IPS-NIHi7 (cell line): ENCODE results near the gene CYP2W1.
A peak's percentile ranks its signal among the peaks of the same experiment; 100 is the strongest.

Experiments
- DNase-seq: peaks from one replicate; pipeline ENCODE4 v3.0.0; 2012; ENCODE audit warnings: mixed read lengths; ENCODE audit errors: extremely low spot score

CYP2W1 gene

GRCh38 chr7:966291-967069, 16.5 kb upstream of the CYP2W1 start:
- DNase-seq = no peak

DNA sequence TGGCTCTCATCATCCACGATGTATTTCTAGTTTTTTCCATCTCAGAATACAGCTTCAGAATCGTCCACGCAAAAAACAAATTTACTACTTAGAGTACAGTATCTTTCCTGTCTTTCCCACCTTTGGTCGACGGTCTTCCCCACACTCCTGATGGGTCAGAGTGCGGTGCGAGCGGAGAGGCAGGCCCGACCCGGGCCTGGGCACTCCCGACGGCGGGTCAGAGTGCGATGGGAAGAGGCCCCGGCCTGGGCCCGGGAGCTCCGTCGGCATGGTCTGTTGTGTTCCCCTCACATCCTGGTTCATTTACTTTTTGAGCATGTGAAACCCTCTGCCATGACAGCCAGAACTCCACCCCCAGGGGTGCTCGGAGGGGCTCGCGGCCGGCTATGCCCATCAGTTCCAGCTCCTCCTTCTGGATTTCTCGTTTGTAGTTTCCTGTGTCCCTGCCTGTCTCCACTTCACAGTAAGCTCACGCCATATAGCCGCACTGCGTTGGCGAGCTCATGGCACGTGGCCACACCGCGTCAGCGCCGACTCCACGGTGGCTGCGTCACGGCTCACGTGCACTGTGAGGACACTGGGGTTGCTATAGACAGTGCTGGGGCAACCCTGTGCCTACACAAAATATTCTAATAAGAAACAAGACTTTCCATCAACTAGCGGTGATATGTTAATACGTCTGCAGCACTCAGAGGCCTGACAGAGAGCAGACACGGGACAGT, 15.5 kb upstream of the CYP2W1 start:
- DNase-seq = no peak

- no peak for DNase-seq
These were observed 14.5 kb upstream of the CYP2W1 start for GRCh38 chr7:968205-969105.

DNA sequence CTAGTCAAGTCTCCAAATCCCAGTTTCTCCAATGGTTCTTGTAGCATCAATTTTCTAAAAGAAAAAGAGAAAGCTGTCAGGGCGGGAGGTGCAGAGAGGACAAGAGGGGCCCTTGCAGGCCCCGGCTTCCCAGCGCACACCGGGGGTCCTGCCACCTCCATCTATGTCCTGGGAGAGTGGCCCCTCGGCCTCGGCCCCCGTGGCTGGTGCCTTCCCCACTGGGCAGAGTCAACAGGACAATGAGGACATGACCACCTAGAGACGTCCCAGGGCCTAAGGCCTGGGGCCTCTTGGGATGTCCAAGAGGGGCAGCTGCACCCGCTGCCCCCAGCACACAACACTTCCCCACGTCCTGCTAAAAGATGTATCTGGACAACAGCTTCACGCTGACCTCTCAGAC, 13.6 kb upstream of the CYP2W1 start:
- DNase-seq = no peak

GRCh38 chr7:970744-971143, 12.2 kb upstream of the CYP2W1 start:
- DNase-seq = no peak

DNA sequence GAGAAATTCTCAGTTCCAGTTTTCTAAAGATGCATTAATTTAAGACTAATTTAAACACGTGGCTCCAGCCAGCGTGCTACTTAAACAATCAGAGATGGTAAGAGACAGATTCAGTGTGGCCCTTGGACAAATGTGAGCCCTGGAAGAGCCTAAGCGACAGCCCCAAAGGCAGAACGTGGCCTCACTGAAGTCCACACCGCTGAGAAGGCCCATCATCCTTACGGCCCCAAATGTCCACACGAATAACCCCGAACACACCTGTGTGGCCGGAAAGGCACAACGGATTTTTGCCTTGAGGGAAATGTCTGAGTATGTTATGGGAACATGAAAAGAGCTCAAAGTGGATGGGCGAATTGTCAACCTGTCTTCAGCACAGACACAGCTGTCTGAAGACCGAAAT, 10.9 kb upstream of the CYP2W1 start:
- DNase-seq = no peak

DNA sequence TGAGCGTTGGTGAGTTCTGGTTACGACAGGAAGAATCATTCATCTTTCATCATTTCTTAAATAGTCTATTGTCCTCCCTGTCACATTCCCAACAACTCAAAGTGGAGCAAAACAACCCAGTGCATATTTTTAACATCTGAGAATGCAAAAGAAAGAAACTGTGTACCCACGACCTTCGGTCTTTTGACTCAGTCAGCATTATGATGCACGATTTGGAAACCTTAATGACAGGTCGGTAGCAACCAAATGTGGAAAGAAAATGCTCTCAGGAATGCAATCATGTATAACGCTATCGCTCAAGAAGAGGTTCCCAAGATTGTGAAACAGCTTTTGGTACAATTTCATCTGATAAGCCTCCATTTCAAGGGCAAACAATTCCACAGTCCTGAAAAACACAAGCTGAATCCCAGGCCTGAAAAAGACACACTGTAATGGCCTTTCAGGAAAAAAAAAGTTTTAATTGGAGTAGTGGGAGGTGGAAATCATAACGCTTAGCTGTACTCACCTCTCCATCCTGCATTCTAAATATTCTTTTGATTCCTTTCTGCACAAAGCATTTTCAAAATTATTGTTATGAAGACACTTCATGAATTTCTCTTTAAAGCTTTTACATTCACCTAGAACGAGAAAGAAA, 10.2 kb upstream of the CYP2W1 start:
- no peak for DNase-seq

DNA sequence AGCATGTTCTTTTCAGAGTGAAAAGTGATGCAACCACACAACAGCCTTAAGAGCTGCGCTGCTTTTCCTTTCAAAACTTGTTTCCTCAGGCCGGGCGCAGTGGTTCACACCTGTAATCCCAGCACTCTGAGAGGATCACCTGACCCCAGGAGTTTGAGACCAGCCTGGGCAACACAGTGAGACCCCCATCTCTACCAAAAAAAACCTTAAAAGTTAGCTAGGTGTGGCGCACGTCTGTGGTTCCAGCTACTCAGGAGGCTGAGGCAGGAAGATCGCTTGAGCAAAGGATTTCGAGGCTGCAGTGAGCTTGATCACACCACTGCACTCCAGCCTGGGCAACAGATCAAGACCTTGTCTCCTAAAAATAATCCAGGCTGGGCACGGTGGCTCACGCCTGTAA, 9.7 kb upstream of the CYP2W1 start:
- DNase-seq = no peak

GRCh38 chr7:974172-974571, 8.8 kb upstream of the CYP2W1 start:
- DNase-seq = no peak

- DNase-seq = peak; percentile 95
These were observed 7.9 kb upstream of the CYP2W1 start, which contains the start of gene COX19 for GRCh38 chr7:974820-975681. COX19 (minus strand) TSS chr7:975549; CDS start chr7:975509, 40 bp downstream.

DNA sequence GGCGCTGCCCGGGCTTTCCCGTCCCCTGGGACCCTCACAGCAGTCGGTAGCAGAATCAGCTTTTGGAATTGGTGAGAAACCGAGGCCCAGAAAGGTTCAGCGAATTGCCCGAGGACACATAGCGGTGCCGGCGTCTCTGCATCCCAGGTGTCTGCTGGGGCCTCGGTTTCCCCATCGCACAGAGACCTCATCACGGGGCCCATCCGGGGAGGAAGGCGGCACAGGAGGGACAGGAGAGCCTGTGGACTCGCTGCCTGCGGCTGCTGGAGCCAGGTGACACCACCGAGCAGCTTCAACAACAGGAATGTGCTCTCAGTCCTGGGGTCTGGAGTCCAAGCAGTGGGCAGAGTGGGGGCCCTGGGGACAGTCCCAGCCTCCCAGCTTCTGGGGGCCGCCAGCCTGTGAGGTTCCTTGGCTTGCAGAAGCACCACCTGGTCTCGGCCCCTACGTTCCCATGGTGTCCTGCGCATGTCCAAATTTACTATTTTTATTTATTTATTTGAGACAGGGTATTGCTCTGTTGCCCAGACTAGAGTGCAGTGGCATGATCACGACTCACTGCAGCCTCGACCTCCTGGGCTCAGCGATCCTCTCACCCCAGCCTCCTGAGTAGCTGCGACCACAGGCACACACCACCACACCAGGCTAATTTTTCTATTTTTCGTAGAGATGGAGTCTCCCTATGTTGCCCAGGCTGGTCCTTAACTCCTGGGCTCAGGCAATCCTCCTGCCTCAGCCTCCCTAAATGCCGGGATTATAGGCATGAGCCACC, 7.1 kb upstream of the CYP2W1 start:
- DNase-seq = no peak

GRCh38 chr7:976901-977325, 6.1 kb upstream of the CYP2W1 start:
- no peak for DNase-seq

- DNase-seq = no peak
These were observed 5.5 kb upstream of the CYP2W1 start for GRCh38 chr7:977326-978048.

DNA sequence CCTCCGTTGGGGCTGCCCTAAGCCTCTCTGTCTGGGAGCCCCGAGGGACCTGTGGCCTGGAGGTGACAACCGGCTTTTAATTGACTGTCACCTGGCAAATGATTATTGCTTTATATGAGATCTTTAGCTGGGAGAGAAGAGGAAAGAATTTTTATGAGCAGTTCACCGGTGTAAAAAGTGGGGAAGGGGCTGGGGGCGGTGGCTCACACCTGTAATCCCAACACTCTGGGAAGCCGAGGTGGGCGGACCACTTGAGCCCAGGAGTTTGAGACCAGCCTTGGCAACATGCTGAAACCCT, 5.0 kb upstream of the CYP2W1 start:
- no peak for DNase-seq

DNA sequence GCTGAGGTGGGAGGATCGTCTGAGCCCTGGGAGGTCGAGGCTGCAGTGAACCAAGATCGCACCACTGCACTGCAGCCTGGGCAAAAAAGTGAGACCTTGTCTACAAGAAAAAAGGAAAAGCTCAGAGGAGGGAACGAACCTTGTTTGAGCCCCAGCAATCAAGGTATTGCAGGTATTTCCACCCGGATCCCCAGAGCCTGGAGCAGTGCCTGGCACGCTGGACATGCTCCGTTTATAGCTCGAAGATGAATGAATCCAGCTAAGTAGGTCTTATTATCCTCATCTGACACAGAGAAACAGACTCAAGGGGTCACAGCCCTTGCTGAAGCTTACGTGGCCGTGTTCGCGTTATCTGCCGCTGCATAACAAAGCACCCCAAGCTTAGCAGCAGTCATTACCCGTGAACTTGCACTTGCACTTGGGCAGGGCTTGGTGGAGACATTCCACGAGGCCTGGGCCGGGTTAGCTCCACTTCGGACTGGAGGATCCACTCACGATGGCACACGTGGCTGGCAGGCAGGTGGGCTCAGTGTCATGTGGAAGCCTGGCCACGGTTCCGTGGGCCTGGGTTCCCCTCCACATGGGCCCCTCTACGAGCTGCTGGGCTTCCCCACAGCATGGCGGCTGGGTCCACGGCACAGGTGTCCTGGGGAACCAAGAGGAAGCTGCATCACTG, 4.4 kb upstream of the CYP2W1 start:
- DNase-seq = no peak

- DNase-seq = no peak
These were observed 3.8 kb upstream of the CYP2W1 start for GRCh38 chr7:979151-979550.

DNA sequence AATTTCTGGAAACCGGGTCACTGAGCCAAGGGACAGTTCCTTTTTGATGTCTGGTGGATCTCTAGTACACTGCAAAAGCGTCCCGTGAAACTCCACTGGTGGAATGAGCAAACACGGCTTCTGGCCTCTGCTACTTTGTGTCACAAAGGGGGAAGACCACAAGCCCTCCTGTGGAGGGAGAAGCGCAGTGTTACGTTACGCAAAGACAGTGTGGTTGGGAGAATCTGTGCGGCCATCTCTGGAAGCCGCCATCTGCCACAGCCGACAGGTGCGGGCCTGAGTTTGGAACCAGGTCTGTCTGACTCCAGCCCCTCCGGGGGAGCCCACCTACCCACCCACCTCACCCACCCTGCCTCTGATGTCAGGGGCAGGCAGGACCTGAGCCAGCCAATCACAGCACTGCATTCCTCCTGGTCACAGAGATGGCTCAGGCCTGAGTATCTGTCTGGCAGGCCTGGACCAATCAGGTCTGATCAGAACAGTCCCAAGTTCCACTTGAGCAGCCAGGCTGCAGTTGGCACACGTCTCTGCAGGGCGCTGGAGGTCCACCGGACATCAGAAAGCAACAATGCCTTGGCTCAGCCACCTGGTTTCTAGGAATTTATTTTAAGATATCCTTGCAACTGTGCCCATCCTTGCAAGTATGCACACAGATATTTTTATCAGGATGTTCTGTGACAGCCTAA, 3.0 kb upstream of the CYP2W1 start:
- DNase-seq = peak; percentile 40

- DNase-seq = no peak
These were observed 1.0 kb upstream of the CYP2W1 start for GRCh38 chr7:981793-982510.
